HG02970 (cell line): ENCODE results near the gene IDH3B.
A peak's percentile ranks its signal among the peaks of the same experiment; 100 is the strongest.
"Not testable (repeated sequence)": the region's sequence is repeated elsewhere in the genome, so short reads cannot be mapped to it uniquely, and the experiment has no call there.

Experiments used
- ATAC-seq: cut with Tn5 transposase; IDR thresholded peaks from one replicate; pipeline ENCODE4 v1.9.1; 2021; ENCODE audit warnings: mild to moderate bottlenecking, moderate library complexity, moderate number of reproducible peaks; ENCODE audit not compliant: unreplicated experiment, low FRiP score

IDH3B gene

DNA sequence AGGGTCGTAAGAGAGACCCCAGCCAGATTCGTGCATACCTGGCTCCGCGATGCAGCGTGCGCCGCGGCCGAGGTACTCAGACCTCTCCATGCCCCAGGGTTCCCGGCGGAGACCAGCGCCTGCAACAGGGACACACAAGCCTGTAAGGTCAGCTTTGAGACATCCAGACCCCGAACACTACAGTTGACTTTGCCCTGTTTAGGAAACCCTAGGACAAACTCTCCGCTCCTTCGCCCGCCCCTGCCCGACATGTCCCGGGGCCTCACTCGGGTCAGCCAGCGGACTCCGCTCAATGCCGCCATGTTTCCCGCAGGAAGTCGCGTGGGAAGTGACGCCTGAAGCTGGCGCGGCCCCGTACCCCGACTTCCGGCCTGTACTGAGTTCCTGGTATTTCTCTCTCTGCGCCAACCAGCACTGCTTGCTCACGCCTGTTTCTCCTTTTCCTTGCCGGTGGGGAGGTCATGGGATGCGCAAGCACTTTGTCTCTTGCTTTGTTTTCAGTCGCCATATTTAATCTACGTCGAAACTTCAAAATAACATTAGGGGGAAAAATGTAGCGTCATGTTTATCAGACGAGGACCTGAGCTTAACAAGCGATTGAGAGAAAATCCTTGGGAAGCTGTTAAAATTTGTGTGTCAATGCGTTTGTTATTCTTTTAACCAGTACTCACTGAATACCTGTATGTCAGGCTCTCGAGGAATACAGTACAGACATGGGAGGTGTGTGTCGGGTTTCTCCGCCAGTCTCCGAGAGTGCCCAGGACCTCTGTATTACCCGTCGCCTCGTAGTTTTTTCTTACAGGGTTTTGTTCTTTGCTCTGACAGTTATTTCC, at the start of gene IDH3B:
Gene IDH3B (minus strand): TSS at position 330 of the 833 bp plus-strand sequence. CDS start 28 bp downstream, at position 302.
- ATAC-seq: peak; percentile 70

DNA sequence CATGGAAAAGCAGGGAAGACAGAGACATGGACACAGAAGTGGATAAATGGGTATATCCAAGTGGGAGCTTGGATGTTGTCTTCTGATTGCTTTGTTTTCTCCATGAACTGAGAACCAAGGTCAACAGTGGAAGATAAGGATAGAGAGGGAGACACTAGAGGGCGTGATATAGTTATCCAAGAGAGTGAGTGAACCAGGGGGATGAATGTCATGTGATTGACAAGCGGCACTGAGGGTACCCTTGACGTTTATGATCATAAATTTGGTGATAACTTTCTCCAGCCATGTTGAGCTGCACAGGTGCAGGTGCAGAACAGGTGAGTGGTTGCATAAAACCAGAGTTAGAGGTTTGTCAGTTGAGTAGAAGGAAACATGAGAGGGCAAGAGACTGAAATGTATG, 49.3 kb upstream of the IDH3B start:
- ATAC-seq: no peak

GRCh38 chr20:2709205-2709981, 45.4 kb upstream of the IDH3B start:
- ATAC-seq: no peak

DNA sequence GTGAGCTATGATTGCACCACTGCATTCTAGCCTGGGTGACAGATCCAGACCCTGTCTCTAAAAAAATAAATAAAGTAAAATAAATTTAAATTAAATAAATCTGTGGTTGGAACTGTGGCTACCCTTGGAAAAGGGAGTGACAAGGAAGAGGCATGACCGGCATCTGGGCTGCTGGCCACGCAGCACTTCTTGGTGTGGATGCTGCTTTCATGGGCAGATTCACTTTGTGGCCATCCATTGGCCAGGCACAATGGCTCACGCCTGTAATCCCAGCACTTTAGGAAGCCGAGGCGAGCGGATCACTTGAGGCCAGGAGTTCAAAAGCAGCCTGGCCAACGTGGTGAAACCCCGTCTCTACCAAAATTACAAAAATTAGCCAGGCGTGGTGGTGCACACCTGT, 44.6 kb upstream of the IDH3B start:
- no peak for ATAC-seq

DNA sequence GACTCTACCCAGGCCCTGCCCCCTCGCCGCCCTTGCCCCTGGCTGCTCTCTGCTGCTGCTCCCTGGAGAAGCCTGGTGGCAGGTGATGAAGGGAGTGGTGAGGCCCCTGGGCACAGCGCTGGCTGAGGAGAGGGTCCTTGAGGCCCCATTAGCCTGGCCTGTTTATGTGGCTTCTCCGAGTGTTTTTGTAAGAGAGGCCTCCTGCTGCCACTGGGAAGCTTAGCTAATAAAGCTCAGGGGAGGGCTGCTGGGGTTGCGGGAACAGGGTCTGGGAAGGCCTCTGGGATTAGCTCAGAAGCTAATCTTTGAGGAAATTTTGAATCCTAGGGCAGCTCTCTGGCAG, 44.0 kb upstream of the IDH3B start:
- no peak for ATAC-seq

- ATAC-seq: no peak
These were observed 43.5 kb upstream of the IDH3B start for GRCh38 chr20:2707353-2708072.

GRCh38 chr20:2706688-2707352, 42.8 kb upstream of the IDH3B start:
- no peak for ATAC-seq

- no peak for ATAC-seq
These were observed 42.1 kb upstream of the IDH3B start for GRCh38 chr20:2705931-2706645.

DNA sequence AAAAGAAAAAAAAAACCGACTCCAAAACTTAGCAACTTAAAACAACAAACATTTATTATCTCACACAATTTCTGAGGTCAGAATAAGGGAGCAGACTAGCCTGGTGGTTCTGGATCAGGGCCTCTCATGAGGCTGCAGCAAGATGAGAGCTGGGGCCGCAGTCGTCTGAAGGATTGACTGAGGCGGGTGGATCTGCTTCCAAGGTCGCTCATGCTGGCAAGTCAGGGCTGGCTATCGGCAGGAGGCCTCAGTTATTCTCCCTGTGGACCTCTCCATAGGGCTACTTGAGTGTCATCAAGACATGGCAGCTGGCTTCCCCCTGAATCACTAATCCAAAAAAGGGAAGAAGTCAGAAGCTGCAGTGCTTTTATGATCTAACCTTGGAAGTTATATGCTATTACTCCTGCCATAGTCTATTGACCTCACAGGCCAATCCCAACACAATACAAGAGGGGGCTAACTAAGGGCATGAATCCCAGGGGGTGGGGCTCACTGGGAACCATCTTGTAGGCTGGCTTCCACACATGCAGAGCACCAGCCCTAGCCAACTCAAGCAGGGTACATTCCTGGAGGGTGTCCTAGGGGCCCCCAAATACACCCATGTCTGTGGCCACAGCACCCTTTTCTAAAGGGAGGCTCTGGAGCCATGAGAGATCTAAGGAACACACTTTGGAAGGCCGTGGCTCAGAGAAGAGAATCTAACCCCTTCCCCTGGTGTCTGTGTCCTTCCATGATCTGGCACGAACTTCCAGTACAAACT, 39.9 kb upstream of the IDH3B start:
- no peak for ATAC-seq

GRCh38 chr20:2701671-2702081, 37.7 kb upstream of the IDH3B start:
- no peak for ATAC-seq

GRCh38 chr20:2700913-2701620, 37.1 kb upstream of the IDH3B start:
- no peak for ATAC-seq

GRCh38 chr20:2699775-2700413, 35.9 kb upstream of the IDH3B start:
- ATAC-seq: no peak

DNA sequence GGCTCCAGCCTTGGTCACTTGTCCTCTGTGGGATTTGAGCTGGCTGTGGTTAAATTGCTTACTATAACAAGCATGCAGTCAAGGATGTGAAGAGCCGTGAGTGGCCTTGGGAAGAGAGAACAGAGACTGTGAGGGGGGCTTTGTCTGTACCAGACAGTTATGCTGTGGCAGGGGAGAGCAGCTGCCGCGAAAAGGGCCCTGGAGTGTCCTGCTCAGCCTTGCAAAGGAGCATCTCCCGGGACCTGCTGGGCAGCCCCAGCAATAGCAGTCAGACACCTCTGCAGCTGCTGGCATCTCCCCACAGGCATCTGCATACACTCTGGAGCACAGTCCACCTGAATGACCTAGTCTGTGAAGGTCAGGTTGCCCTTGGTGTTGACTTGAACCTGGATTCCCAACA, 34.9 kb upstream of the IDH3B start:
- ATAC-seq: no peak

GRCh38 chr20:2698186-2698817, 34.3 kb upstream of the IDH3B start:
- ATAC-seq: no peak

DNA sequence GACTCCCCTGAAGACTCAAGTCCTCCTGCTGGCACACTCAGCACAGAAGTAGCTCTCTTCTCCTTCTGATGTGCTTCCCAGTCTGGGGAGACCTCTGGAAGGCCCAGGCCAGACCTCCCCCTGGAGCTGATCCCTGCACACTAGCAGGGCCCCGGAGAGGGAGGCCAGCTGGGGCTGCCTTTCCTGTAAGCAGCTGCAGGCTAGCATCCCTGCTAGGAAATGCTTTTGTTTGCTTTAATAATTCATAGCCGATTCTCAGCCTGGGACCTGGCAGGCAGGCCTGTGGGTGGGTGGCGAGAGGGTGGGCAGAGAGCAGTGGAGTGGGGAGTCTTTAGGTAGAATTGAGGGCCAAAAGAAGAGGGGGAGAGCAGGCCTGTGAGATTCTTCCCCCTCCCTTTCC, 33.8 kb upstream of the IDH3B start:
- ATAC-seq: no peak

- no peak for ATAC-seq
These were observed 32.6 kb upstream of the IDH3B start for GRCh38 chr20:2696646-2697045.

DNA sequence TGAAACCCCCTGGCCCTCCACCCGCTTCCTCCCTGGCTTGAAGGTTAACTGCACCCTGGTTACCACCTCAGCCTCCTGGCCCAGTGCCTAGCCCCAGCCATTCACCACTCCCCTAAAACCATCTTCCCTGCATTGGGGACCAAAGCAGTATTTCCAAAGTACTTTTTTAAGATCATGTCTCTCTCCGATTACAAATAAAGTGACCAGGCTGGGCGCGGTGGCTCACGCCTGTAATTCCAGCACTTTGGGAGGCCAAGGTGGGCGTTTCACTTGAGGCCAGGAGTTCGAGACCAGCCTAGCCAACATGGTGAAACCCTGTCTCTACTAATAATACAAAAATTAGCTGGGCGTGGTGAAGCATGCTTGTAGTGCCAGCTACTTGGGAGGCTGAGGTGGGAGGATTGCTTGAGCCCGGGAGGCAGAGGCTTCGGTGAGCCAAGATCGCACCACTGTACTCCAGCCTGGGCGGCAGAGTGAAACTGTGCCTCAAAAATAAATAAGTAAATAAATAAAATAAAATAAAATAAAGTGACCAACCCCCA, 32.0 kb upstream of the IDH3B start:
- ATAC-seq: not testable (repeated sequence)
